Body of pancreas (tissue), 4 donors: ENCODE data around the gene ARHGAP22.

Experiments
- POLR2A ChIP-seq, 3 donors: fragments of 450-650 bp; IDR thresholded peaks; one replicate each; pipeline ENCODE4 v1.6.1; 2016; ENCODE audit warnings: antibody characterized with exemption in 3 of 3, mild to moderate bottlenecking in 2 of 3
- TF ChIP-seq, protein P1 (sequence below), 7 experiments: fragments of 450-650 bp in 4 of 7; fragments of 200-600 bp in 3 of 7; sonication (generic) in 3 of 7; IDR thresholded peaks; one replicate each; pipeline ENCODE4 v1.5.1; 2016 to 2019; ENCODE audit warnings: antibody characterized with exemption in 7 of 7

DNA sequence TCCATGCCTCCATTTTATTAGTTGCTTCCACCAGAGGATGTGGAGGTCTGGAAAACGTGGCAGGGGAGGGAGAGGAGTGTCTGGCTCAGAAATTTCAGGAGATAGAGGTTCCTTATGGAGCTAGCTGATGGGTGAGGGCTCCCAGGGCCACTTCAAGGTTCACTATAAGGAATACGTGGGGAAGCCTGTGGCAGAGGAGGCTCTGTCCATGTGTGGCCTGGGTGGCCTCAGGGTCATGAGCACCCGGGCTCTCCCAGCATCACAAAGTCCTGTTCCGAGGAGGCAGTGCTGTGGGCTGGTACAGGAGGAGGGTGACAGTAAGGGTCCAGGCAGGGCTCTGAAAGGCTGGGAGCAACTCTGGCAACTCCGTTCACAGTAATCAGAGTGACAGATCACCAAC, 24.6 kb downstream of the ARHGAP22 start:
- TF ChIP-seq POLR2A (IDR thresholded peaks at IDR 0.05) = no peak
- TF ChIP-seq, protein P1, sequence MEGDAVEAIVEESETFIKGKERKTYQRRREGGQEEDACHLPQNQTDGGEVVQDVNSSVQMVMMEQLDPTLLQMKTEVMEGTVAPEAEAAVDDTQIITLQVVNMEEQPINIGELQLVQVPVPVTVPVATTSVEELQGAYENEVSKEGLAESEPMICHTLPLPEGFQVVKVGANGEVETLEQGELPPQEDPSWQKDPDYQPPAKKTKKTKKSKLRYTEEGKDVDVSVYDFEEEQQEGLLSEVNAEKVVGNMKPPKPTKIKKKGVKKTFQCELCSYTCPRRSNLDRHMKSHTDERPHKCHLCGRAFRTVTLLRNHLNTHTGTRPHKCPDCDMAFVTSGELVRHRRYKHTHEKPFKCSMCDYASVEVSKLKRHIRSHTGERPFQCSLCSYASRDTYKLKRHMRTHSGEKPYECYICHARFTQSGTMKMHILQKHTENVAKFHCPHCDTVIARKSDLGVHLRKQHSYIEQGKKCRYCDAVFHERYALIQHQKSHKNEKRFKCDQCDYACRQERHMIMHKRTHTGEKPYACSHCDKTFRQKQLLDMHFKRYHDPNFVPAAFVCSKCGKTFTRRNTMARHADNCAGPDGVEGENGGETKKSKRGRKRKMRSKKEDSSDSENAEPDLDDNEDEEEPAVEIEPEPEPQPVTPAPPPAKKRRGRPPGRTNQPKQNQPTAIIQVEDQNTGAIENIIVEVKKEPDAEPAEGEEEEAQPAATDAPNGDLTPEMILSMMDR (IDR thresholded peaks at IDR 0.05) = no peak
